Measurements from ENCODE around the gene BICRA.
A peak's percentile ranks its signal among the peaks of the same experiment; 100 is the strongest.
"Not testable (repeated sequence)": the region's sequence is repeated elsewhere in the genome, so short reads cannot be mapped to it uniquely, and the experiment has no call there.

The BICRA gene

GRCh38 chr19:47695533-47696262, 86.8 kb downstream of the BICRA start:
- no peak for DNase-seq

GRCh38 chr19:47696635-47697034, 87.7 kb downstream of the BICRA start:
- DNase-seq: no peak

GRCh38 chr19:47697863-47698609, 89.1 kb downstream of the BICRA start:
- DNase-seq: peak; percentile 89

GRCh38 chr19:47698631-47699359, 89.9 kb downstream of the BICRA start:
- no peak for DNase-seq

- DNase-seq: peak; percentile 81
Observed at GRCh38 chr19:47699360-47699917, 90.5 kb downstream of the BICRA start.

GRCh38 chr19:47700934-47701716, 92.2 kb downstream of the BICRA start:
- peak; percentile 62 for DNase-seq

- DNase-seq: no peak
Observed at GRCh38 chr19:47701717-47702552, 93.0 kb downstream of the BICRA start.

- no peak for DNase-seq
Observed at GRCh38 chr19:47702671-47703070, 93.7 kb downstream of the BICRA start.

- peak; percentile 93 for DNase-seq
Observed at GRCh38 chr19:47703301-47703700, 94.4 kb downstream of the BICRA start.

GRCh38 chr19:47704024-47704423, 95.1 kb downstream of the BICRA start:
- DNase-seq: no peak

GRCh38 chr19:47704656-47705055, 95.7 kb downstream of the BICRA start:
- no peak for DNase-seq

GRCh38 chr19:47707135-47707925, 98.4 kb downstream of the BICRA start:
- DNase-seq: peak; percentile 93

GRCh38 chr19:47711652-47712242, 102.8 kb downstream of the BICRA start:
- no peak for DNase-seq

- DNase-seq: peak; percentile 45
Observed at GRCh38 chr19:47713046-47714021, 104.4 kb downstream of the BICRA start, which contains the start of gene EHD2. Gene EHD2, plus strand, starts transcription at chr19:47713422. Its CDS starts 3,191 bp downstream, at chr19:47716613.

- DNase-seq: no peak
Observed at GRCh38 chr19:47714339-47714738, 105.4 kb downstream of the BICRA start.

GRCh38 chr19:47714855-47715254, 105.9 kb downstream of the BICRA start:
- not testable (repeated sequence) for DNase-seq

GRCh38 chr19:47716270-47716937, 107.5 kb downstream of the BICRA start:
- DNase-seq: no peak

GRCh38 chr19:47718415-47719046, 109.6 kb downstream of the BICRA start:
- not testable (repeated sequence) for DNase-seq

All from NCI-H82 (cell line).